Fibroblast of skin of back (primary cell): ENCODE data around the gene NACC1.

Source experiments
- DNase-seq: peaks from one replicate; pipeline ENCODE4 v3.0.0-alpha.2; 2013

The NACC1 gene

GRCh38 chr19:13121551-13122274, 3.6 kb downstream of the NACC1 start:
- DNase-seq = no peak

DNA sequence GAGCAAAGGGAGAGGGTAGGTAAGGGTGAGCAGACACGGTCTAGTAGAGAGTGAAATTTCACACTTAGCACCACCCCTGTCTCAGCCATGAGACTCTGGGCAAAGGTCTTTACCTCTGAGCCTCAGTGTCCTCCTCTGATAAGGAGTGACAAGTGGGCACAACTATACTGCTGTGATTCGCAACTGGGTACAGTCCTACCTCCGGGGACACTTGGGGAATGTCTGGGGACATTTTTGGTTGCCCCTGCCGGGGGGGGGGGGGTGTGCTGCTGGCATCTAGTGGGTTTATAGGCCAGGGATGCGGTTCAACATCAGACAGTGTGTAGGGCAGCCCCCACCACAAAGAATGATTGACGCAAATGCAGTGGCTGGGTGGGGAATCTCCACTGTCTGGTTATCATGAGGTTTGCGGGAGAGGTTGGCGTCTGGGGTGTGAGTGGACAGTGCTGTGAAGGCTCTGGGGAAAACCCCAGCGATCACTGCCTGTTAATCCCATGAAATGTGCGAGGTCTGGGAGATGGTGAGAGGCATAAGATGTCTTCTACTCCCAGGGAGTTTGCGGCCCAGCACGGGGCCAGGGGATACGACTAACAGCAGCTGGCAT, 4.3 kb downstream of the NACC1 start:
- DNase-seq = no peak

GRCh38 chr19:13122980-13123957, 5.2 kb downstream of the NACC1 start:
- DNase-seq = no peak

DNA sequence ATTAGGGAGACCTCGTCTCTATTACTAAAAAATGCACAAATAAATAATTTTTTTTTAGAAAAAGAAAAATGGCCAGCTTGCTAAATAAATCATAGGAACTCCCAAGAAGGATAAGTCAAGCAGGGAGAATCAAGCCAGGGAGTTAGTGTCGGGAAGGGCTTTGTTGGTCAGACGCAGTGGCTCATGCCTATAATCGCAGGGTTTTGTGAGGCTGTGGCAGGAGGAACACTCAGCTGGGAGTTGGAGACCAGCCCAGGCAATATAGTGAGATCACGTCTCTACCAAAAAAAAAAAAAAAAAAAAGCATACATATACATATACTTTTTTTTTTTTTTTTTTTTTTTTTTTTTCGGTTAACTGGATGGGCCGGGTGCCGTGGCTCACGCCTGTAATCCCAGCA, 9.0 kb downstream of the NACC1 start:
- no peak for DNase-seq

DNA sequence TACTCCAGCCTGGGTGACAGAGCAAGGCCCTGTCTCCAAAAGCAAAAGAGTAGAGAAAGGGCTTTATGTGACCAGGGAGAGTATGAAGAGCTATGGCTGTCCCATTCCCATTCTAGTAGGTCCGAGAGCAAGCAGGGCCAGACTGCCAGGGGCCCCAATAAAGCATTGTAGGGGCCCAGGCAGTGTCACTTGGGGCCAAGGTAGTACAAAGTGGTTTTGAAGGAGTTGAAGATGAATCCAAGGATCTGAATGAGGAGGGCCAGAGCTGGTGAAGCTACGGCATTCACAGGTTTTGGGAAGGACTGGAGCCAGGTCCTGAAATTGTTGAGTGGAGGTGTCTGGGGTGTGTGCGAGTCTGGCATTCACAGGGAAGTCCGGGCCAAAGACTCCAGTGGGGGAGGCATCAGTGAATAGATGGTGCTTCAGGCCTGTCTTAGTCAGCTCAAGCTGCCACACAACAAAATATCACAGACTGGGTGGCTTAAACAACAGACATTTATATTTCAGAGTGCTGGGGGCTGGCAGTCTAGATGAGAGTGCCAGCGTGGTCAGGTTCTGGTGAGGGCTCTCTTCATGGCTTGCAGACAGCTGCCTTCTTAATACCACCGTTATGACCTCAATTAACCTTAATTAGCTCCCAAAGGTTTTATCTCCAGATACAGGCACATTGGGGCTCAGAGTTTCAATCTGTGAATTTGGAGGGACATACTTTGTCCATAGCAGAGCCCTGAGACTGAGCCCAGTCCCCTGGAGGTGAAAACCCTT, 9.9 kb downstream of the NACC1 start:
- DNase-seq = no peak

DNA sequence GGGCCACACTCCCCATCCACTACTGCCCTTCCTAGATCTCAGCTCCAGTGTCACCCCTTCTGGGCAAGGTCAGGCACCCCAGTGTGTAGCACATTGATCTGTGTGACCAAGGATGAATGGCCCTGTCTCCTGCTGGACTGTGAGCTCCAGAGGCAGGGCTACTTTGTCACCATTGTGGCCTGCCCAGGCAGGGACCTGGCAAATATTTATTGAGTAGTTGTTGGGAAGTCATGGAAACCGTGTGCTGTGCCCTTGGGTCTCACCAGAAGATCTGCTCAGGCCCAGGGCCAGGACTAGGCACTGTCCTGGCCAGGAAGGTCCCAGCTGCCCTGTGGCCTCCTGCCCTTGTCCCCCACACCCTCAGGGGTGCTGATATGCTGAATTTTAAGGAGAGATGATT, 10.5 kb downstream of the NACC1 start:
- DNase-seq = no peak

DNA sequence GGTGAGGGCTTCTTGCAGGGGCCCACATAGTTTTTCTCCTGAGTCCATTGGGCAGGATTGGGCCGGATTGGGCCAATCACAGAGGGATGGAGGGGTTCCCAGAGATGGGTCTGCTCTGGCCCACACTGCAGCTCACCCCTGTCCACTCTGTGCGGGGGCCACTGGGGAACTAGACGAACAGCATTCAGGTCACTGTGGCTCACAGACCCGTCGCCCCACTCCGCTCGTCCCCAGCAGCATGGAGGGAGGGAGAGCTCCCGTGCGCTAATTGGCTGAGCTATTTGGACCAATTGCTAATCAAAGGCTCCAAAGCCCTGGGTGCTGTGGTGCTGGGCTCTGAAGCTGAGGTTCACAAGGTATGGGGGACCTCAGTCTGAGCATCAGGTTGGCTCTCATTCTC, 11.3 kb downstream of the NACC1 start:
- DNase-seq = no peak

DNA sequence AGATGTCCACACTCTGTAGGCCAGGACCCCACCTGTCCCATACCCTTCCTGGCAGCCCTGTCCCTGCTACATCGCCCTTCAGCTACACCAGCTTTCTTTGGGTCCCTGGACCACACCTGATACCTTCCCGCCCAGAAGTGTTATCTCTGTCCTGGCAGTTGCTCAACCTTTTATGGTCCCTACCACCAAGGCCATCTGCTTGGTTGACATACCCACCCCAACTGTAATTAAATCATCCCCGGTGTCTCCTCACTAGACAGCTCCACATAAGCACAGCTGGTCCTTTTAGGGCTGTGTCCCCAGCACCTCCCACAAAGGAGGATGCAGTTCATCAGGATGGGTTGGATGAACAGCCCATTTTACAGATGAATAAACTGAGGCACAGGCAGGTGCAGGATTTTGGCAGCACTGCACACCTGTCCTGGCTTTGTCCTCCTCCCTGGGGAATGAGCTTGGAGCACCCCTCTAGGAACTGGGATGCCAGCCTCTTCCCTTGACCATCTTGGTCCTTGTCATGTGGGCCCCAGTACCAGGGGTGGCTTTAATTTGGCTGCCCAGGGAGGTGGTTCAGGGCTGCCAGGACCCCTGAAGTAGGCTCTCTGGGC, 12.9 kb downstream of the NACC1 start:
- DNase-seq = no peak

DNA sequence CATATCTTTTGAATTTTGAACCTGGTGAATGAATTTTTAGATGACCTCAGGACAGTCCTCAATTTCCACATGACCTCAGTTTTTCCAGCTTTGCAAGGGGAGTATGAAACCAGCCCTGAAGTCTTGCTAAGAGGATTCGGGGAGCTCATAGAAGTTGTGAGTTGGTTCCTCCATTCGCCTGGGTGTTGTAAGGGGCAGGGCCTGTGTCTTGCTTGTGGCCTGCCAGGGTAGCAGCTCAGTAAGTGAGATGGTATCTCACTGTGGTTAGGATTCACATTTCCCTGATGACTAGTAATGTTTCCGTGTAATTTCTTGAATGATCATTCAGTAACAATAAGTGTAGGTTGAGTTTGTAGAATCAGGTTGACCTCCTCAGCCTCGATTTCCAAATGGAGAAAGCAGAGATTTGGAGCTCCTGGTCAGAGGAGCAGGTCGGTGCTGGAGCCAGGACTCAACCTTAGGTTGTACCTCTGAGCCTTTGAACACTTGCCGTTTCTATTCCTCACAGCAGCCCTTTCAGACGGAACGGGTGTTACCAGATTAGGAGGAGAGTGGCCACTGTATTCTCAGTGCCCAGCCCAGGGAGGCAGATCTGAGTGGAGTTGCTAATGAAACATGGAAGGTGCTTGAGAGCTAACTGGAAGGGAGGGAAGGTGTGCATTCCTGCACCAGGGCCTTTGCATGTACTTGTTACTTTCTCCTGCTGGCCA, 14.6 kb downstream of the NACC1 start:
- peak; percentile 52 for DNase-seq

- no peak for DNase-seq
Observed at GRCh38 chr19:13133241-13133870, 15.3 kb downstream of the NACC1 start.

GRCh38 chr19:13134626-13135025, 16.6 kb downstream of the NACC1 start:
- DNase-seq = no peak

GRCh38 chr19:13135068-13136062, 17.3 kb downstream of the NACC1 start:
- no peak for DNase-seq

DNA sequence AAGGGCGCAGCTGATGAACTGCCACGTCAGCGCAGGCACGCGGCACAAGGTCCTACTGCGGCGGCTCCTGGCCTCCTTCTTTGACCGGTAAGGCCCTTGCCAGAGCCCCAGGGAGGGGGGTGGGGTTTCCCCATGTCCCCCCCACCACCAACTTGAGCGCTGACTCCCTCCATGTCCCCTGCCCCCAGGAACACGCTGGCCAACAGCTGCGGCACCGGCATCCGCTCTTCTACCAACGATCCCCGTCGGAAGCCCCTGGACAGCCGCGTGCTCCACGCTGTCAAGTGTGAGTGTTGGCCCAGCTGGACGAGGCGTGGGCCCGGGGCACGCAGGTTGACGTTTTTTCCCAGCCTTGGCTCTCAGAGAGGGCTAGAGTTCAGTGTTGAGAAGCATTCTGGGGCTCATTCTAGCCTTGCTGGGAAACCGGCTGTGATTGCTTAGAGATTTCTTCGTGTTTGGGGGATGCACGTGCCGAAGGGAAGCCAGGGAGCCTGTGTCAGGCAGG, 19.3 kb downstream of the NACC1 start:
- DNase-seq = no peak

DNA sequence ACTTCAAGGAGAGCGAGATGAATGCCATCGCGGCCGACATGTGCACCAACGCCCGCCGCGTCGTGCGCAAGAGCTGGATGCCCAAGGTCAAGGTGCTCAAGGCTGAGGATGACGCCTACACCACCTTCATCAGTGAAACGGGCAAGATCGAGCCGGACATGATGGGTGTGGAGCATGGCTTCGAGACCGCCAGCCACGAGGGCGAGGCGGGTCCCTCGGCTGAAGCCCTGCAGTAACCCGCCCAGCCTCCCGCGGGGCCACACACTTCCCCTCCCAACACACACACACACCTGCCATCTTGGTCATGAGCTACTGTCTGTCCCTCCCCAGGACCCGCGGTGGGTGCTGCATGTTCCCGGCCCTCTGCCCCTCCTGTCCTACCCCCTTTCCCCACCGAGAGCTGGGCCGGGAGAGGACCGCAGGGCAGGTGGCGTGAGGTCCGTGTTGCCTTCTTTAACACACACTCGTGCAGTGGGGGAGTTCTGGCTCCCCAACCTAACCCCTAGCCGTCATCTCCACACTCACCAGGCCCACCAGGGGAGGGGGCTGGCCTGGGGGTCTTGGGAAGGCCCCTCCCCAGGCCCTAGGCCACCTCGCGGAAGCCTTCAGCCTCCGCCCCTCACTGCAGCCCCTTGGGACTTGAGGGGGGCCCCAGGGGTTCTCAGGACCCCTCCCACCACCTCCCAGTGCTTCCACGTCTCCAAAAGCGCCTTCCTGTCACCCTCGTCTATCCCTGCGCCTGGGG, 20.3 kb downstream of the NACC1 start:
- no peak for DNase-seq

DNA sequence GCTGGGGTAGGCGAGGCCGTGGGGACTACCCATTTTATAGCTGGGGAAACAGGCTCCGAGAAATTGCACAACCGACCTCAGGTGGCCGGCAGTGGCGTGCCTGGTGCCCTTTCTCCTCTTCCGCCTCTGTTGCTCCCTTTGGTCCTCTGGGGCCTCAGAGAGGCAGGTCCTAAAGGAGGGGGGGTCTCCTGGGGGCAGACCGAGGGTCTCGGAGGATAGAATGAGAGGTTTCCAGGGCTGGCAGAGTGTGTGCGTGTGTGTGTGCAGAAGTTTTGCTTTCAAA, 20.8 kb downstream of the NACC1 start:
- DNase-seq = no peak

- no peak for DNase-seq
Observed at GRCh38 chr19:13139633-13140311, 21.7 kb downstream of the NACC1 start.

DNA sequence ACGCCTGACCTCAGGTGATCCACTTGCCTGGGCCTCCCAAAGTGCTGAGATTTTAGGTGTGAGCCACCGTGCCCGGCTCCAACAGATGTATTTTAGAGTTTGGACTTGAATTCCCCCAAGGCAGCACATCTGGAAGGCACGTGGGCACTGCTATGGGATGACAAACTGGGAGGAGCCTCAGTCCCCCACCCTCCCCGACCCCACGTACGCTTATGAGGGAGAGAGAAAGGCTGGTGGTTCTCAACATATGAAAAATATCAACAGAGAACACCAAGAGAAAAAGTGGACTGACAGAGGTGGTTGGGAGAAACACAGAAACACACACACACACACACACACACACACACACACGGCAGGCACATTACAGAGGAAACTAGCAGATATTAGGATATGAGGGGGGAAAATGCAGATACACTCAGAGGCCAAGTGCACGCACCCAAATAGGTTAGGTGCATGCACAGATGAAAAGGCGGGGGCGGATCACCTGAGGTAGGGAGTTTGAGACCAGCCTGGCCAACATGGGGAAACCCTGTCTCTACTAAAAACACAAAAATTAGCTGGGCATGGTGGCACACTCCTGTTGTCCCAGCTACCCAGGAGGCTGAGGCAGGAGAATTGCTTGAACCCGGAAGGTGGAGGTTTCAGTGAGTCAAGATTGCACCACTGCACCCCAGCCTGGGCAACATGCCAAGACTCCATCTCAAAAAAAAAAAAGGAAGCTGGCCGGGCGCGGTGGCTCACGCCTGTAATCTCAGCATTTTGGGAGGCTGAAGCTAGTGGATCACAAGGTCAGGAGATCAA, 28.9 kb downstream of the NACC1 start:
- DNase-seq = no peak
